ENCODE measurements around the gene THEMIS.

Gene THEMIS

DNA sequence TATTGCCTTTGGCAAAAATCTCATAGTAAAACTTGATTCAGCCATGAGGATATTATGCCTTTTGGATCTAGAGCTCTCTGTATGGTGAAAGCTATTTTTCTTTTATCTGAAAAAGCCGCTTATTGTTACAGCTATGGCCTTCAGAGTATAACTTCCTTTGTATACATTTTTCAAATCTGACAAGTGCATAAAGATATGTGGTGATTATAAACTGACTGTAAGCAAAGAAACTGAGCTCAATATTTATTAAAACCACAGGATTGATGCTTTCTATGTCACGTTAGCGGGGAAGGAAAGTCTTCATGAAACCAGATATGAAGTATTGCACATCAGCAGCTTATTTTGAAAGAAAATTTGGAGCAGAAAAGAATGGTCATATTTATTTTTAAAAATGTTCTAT is 151.8 kb downstream of the THEMIS start:
- no peak overlapping the region for H3K27ac Mint-ChIP-seq

DNA sequence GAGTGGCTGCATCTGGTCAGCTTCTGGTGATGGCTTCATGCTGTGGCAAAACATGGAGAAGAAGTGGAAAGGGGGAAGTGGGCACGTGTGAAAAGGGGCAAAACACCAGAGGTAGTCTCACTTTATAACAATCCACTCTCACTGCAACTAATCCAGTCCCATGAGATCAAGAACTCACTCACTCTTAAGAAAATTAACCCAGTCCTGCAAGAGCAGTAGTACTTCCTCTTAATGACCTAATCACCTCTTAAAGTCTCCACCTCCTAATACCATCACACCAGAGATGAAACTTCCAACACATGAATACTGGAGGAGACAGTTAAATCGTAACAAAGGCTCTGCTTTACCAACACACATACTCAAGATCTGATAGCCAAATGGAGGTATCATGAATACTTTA is 152.6 kb downstream of the THEMIS start:
- H3K36me3 Mint-ChIP-seq (ENCODE audit: low read depth) = no peaks in the 10 kb centered on the region
- DNase-seq = no peak

More for the DNA sequence above, 151.8 kb downstream of the THEMIS start:
- no peaks in the 10 kb centered on the region for H3K4me1 Mint-ChIP-seq
- no peaks in the 10 kb centered on the region for H3K9me3 Mint-ChIP-seq
- H3K4me3 Mint-ChIP-seq = no peak overlapping the region
- TF ChIP-seq, protein P1, sequence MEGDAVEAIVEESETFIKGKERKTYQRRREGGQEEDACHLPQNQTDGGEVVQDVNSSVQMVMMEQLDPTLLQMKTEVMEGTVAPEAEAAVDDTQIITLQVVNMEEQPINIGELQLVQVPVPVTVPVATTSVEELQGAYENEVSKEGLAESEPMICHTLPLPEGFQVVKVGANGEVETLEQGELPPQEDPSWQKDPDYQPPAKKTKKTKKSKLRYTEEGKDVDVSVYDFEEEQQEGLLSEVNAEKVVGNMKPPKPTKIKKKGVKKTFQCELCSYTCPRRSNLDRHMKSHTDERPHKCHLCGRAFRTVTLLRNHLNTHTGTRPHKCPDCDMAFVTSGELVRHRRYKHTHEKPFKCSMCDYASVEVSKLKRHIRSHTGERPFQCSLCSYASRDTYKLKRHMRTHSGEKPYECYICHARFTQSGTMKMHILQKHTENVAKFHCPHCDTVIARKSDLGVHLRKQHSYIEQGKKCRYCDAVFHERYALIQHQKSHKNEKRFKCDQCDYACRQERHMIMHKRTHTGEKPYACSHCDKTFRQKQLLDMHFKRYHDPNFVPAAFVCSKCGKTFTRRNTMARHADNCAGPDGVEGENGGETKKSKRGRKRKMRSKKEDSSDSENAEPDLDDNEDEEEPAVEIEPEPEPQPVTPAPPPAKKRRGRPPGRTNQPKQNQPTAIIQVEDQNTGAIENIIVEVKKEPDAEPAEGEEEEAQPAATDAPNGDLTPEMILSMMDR (IDR thresholded peaks at IDR 0.05) = no peak
- H3K36me3 Mint-ChIP-seq (ENCODE audit: low read depth) = no peaks in the 10 kb centered on the region
- no peak for DNase-seq
- no peaks in the 10 kb centered on the region for H3K27me3 Mint-ChIP-seq (ENCODE audit: low read depth, poor library complexity)

DNA sequence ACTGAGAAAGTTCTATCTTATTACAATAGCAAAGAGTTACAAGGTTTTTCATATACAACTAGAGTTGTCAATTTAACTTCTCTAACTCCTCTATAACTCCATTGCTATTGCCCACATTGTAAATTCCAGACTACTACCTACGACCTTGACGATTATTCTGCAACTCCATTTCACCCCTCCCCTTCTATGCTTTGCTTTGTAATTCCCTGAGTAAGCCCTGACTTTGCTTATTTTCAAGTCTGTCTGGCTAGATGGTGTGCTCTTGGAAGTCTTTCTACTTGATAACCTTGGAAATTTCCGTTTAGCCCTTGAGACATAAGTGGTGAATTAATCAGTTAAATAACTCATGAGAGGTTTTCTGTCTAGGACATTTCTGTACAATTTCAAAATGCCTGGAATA is 162.4 kb downstream of the THEMIS start:
- no peak overlapping the region for H3K4me3 Mint-ChIP-seq
- H3K27ac Mint-ChIP-seq = no peak overlapping the region
- no peaks in the 10 kb centered on the region for H3K9me3 Mint-ChIP-seq
- no peak for DNase-seq
- no peaks in the 10 kb centered on the region for H3K36me3 Mint-ChIP-seq (ENCODE audit: low read depth)
- TF ChIP-seq, protein P1 (IDR thresholded peaks at IDR 0.05) = no peak
- no peaks in the 10 kb centered on the region for H3K4me1 Mint-ChIP-seq
- peaks cover 4% of the 10 kb centered on the region for H3K27me3 Mint-ChIP-seq (ENCODE audit: low read depth, poor library complexity)

More for the DNA sequence above, 152.6 kb downstream of the THEMIS start:
- no peak overlapping the region for H3K4me3 Mint-ChIP-seq
- TF ChIP-seq, protein P1 (IDR thresholded peaks at IDR 0.05) = no peak
- H3K4me1 Mint-ChIP-seq = no peaks in the 10 kb centered on the region
- H3K27ac Mint-ChIP-seq = no peak overlapping the region
- no peaks in the 10 kb centered on the region for H3K9me3 Mint-ChIP-seq
- H3K27me3 Mint-ChIP-seq (ENCODE audit: low read depth, poor library complexity) = no peaks in the 10 kb centered on the region

DNA sequence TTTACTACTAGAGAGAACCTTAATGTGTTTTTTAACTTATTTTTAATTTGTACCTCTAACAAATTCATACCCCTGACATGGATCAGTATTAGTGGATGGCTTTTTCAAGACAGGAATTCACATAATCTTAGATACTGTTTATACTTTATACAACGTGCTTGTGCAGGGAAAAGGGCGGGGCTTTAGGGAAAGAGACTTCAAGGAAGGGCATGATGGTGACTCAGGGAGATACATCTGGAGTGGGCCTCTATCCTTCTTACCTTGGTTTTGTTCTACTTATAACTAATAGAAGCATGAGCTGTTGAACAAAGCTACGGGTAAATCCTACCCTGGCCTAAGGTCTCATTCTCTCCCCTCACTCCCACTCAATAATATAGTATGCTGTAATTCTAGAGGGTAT is 163.1 kb downstream of the THEMIS start:
- H3K9me3 Mint-ChIP-seq = no peaks in the 10 kb centered on the region
- no peak for DNase-seq
- TF ChIP-seq, protein P1 (IDR thresholded peaks at IDR 0.05) = no peak
- no peak overlapping the region for H3K27ac Mint-ChIP-seq
- no peak overlapping the region for H3K4me3 Mint-ChIP-seq
- H3K27me3 Mint-ChIP-seq (ENCODE audit: low read depth, poor library complexity) = peaks cover 4% of the 10 kb centered on the region
- no peaks in the 10 kb centered on the region for H3K36me3 Mint-ChIP-seq (ENCODE audit: low read depth)
- no peaks in the 10 kb centered on the region for H3K4me1 Mint-ChIP-seq

DNA sequence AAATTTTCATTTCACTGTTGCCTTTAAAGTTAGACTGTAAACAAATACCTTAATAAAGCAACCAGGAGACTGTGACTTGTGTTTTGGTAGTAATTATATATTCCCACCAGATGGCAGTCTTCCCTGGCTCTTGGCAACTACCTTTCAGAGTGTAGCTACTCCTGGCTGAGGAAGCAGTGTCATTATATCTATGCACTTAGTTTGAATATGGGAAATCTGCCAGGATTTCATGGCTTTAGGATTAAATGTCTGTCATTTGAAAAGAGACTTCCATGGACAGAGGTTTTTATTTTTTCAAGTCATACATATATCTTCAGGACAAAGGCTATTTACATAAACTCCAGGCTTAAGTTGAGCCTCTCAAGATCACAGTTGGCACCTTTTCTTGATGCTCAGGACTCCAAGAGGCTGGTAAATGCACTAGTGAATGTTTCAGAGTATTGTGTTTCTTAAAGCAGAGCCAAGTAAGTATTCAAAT is 163.8 kb downstream of the THEMIS start:
- no peaks in the 10 kb centered on the region for H3K9me3 Mint-ChIP-seq
- peaks cover 4% of the 10 kb centered on the region for H3K27me3 Mint-ChIP-seq (ENCODE audit: low read depth, poor library complexity)
- no peaks in the 10 kb centered on the region for H3K4me1 Mint-ChIP-seq
- TF ChIP-seq, protein P1 (IDR thresholded peaks at IDR 0.05) = peak; percentile 72
- H3K36me3 Mint-ChIP-seq (ENCODE audit: low read depth) = no peaks in the 10 kb centered on the region
- no peak overlapping the region for H3K4me3 Mint-ChIP-seq
- H3K27ac Mint-ChIP-seq = no peak overlapping the region
- peak; percentile 24 for DNase-seq

- no peaks in the 10 kb centered on the region for H3K4me1 Mint-ChIP-seq
- H3K9me3 Mint-ChIP-seq = no peaks in the 10 kb centered on the region
- no peak overlapping the region for H3K4me3 Mint-ChIP-seq
- peaks cover 6% of the 10 kb centered on the region for H3K27me3 Mint-ChIP-seq (ENCODE audit: low read depth, poor library complexity)
- H3K27ac Mint-ChIP-seq = no peak overlapping the region
- TF ChIP-seq, protein P1 (IDR thresholded peaks at IDR 0.05) = no peak
- DNase-seq = no peak
- H3K36me3 Mint-ChIP-seq (ENCODE audit: low read depth) = no peaks in the 10 kb centered on the region
Observed at GRCh38 chr6:127732927-127733326, 167.9 kb downstream of the THEMIS start.

Data from nephron progenitor cell (in vitro differentiated cells).